ENCODE results near the gene BANF2.
A peak's percentile ranks its signal among the peaks of the same experiment; 100 is the strongest.

The BANF2 gene

GRCh38 chr20:17710379-17711266 lies 10.9 kb downstream of the BANF2 start:
- DNase-seq: no peak

DNA sequence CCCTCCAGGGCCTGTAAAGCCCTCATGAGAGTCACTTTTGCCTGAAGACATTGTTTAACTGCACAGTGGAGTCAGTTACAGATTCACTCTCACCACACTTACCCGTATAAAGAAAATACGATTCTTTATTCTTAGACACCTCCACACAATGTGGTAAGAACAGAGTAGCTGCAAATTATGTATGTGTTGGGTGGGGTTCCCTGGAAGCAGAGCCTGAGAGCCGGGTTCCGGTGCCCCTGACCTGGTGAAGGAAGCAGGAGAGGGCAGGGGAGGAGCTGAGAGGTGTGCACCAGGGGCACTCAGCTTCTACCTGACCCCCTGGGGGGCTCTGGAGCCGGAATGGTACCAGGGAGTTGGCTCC lies 11.5 kb downstream of the BANF2 start:
- DNase-seq: no peak

GRCh38 chr20:17712201-17712600 lies 12.4 kb downstream of the BANF2 start:
- DNase-seq: no peak

DNA sequence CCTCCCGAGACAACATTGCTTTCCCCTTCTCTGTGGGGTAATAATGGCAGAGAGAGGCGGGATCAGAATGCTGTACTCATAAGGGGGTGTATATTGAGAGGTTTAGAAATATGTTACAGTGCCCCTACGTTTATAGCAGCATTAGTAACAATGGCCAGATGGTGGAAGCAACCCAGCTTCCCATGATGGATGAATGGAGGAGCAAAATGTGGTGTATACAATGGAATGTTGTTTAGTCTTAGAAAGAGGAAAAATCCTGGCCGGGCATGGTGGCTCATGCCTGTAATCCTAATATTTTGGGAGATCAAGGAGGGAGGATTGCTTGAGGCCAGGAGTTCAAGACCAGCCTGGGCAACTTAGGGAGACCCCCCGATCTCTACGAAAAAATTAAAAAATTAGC lies 12.9 kb downstream of the BANF2 start:
- no peak for DNase-seq

DNA sequence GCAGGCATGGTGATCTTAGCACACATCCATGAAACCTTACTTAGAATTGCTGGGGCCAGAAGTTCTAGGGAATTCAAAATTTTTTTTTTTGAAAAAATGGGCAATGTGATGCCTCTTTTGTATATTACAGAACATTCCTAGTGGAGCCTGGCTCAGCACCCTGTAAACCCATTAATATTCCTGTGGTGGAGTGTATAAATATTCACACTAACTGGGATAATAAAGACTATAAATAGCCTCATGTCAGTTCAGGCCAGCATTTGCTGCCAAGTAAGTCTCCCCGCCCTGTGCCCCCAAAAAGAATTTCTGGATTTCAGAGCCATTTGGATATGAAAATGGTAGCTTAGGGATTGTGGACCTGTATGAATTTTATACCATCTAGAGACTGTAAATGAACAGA lies 14.8 kb downstream of the BANF2 start:
- DNase-seq: no peak

- no peak for DNase-seq
Observed at GRCh38 chr20:17715075-17715474, 15.3 kb downstream of the BANF2 start.

DNA sequence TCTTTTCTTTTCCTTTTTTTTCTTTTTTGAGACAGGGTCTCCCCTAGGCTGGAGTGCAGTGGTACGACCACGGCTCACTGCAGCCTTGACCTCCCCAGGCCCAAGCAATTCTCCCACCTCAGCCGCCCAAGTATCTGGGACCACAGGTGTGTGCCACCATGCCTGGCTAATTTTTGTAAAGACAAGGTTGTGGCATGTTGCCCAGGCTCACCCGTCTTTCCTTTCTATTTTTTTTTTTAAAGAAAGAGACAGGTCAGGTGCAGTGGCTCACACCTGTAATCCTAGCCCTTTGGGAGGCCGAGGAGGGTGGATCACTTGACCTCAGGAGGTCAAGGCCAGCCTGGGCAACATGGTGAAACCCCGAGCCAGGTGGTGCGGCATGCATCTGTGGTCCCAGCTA lies 16.6 kb downstream of the BANF2 start:
- no peak for DNase-seq

DNA sequence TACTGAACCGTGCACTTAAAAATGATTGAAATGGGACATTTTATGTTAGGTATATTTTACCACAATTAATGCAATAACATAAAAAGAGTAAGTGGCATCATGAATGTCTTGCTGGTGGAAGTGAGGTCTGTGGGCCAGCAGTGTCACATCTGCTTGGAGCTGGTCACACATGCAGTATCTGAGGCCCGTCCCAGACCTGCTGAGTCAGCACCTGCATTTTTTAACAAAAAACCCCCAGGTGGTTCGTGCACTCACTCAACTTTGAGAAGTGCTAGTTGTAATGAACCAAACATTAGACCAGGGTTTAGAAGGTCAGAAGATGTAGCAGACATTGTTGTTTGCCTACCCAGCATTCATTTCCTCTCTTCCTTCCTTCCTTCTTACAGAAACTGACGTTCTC lies 21.0 kb downstream of the BANF2 start:
- no peak for DNase-seq

GRCh38 chr20:17721802-17722486 lies 22.2 kb downstream of the BANF2 start:
- no peak for DNase-seq

DNA sequence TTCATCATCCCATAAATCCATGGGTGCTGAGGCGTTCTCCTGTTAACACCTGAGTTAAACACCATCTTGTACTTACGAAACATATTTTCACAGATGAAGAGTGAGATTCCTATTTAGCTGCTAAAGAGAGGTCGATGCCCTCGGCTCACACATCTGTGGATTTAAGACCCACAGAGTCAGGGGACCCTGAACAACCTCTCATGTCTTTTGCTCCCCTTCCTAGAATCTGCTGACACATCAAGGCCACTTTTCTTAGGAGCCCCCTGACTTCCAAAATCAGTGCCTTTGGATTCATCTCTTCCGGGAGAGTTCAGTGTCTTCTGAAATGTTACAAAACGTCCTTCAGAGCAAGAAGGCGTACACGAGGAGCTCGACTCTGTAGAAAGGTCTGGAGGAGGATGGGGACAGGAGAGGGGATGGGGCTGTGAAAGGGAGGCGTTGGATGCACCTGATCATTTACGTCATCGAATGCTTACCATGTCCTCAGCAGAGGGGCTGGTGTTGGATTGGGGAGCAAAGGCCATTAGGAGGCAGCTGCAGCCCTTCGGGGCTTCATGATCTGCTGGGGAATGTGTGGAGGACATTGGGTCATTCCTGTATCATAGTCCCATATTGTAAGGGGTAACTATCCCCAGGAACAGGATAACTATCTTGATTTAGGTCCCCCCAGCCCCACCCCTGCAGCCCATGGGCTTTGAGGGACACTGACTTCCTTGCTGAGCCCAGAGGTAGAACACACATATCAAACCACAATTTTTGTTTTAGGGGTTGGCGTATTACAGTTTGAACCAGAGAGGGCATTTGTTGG lies 22.9 kb downstream of the BANF2 start:
- no peak for DNase-seq

DNA sequence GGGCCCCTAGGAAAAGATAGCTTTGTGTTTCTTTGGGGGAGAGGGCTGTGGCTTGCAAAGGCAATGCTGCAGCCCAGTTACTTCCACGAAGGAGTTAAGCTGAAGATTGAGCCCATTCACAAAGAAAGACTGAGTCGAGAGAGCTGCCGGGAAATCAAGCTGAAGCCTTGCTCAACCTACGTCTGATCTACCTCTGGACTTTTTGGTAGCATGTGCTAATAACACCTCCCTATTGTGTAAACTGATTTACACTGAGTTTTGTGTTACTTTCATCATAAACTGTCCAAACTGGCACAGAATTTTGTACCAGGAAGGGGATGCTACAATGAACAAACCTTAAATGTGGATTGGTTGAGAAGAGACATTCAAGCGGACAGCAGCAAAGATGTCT lies 23.5 kb downstream of the BANF2 start:
- no peak for DNase-seq

GRCh38 chr20:17725094-17725835 lies 25.5 kb downstream of the BANF2 start:
- DNase-seq: peak; percentile 94

DNA sequence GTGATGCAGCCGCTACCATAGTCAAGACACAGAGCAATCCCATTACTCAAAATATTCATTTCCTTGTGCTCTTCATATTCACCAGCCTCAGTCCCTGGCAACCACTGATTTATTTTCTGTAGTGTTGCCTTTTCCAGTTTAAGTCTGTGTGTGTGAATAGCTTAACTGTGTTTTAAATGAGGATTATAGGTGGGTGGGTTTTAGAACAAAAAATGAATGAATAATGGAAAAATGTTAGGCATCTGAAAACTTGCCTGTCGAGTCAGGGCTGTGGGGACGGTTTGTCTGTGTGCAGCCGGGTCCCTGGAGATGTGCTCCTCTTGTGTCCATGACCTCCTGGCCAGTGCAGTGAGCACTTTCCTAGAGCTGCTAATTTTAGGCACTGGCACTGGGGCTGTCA lies 27.1 kb downstream of the BANF2 start:
- DNase-seq: no peak

- DNase-seq: no peak
Observed at GRCh38 chr20:17727351-17727750, 27.6 kb downstream of the BANF2 start.

GRCh38 chr20:17728074-17728473 lies 28.3 kb downstream of the BANF2 start:
- no peak for DNase-seq

GRCh38 chr20:17730071-17730470 lies 30.3 kb downstream of the BANF2 start:
- no peak for DNase-seq

DNA sequence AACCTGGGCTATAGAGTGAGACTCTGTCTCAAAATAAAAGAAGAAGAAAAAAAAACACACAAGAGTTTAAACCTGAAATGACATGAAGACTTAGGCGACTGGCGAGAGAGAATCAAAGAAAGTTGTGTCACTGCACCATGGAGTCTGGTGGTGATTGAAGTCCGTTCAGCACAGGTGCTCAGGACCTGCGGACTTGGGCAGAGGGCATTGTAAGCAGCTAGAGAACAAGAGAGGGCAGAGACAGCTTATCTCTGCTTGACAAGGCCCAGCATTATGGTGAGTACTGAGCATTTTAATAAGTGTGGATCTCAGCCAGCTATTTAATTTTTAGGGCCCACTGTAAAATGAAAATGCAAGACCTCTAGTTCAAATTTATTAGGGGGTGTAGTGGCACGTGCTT lies 31.5 kb downstream of the BANF2 start:
- DNase-seq: no peak

DNA sequence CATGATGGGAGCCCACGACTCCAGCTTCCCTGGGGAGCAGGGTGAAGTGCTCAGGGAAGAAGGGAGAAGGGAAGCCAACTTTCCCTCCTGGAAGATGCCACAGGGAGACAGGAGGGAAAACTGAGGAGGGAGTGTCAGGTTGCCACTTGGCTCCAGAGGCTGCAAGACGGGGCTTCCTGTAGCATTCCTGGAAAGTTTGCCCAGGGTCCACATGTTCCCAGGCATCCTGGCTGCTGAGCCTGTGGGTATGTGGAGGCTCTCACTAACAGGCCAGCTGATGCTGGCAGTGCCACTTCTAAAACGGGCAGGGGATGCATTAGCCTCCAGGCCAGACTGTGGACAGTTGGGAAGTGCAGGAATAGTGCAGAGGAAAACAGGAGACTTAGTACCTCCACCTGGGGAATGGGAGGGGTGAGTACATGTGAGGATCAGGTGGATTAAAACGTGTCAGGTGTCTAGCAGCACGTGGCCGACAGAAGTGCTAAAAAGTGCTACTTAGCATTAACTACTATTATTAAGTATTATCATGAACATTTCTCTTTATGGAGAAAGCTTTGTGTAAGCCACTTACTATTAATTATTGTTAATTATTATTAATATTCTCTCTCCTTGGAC lies 33.2 kb downstream of the BANF2 start:
- no peak for DNase-seq

- DNase-seq: no peak
Observed at GRCh38 chr20:17733767-17734304, 34.1 kb downstream of the BANF2 start.

DNA sequence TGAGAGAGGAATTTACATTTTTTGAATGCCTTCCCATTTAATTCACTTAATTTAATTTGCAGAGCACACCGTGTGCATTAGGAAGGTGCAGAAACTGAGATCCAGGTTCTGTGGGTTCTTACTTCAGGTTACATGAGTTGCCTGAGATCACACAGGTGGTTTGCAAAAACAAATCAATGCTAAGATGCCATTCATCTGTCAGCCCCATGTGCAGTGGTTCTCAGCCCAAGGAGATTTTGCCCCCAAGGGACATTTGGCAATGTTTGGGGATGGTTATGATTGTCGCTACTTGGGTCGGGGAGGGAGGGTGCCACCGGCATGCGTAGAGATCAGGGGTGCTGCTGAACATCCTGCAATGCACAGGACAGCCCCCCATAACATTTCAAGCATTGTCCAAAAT lies 34.6 kb downstream of the BANF2 start:
- DNase-seq: no peak

DNA sequence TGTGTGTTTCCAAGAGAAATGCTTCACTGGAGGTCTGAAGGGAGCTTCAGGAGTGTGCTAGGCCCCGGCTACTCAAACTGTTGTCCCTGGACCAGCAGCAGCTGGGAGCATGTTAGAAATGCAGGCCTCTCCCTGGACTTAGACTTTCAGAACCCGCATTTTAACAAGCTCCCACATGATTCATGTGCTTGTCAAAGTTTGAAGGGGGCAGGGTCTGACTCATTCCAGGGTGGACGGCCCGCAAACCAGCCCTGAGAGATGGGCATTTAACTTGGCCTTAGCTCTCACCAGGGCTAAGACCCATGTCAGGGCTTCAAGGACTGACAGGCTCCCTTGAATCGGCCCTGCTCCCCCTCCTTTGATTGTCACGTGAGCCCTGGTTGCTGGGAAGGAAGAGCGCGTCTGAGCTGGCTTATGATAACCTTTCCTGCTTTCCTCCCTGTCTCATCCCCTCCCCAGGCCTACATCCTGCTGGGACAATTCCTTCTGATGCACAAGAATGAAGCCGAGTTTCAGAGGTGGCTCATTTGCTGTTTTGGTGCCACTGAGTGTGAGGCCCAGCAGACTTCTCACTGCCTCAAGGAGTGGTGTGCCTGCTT lies 35.5 kb downstream of the BANF2 start:
- DNase-seq: no peak

Data from DMS79 treated with DMSO at 0.1 percent for 48 hours (cell line).